H9 (cell line): ENCODE measurements around the gene CCSER2. TPM values are rescaled to one million over a fixed set of nuclear protein-coding genes. Genes with fewer than 3 reads are reported as not detected.

Experiments
- DNase-seq: peaks from one replicate; pipeline ENCODE4 v3.0.0-alpha.2; 2017
- H2AFZ ChIP-seq: one replicate; pipeline ENCODE4 v1.6.1; 2013; ENCODE audit warnings: mild to moderate bottlenecking, low read length, control low read depth, moderate library complexity
- H2AK5ac ChIP-seq: 2 replicates; pipeline ENCODE4 v1.6.1; 2013; ENCODE audit warnings: low read length, control low read depth, mixed read lengths; ENCODE audit not compliant: insufficient read length
- H2BK120ac ChIP-seq: one replicate; pipeline ENCODE4 v1.6.1; 2013; ENCODE audit warnings: low read depth, mild to moderate bottlenecking, low read length, control low read depth, inconsistent platforms; ENCODE audit not compliant: poor library complexity, severe bottlenecking
- H2BK12ac ChIP-seq: 2 replicates; pipeline ENCODE4 v1.6.1; 2013; ENCODE audit warnings: low read length, control low read depth, mixed read lengths, low read depth; ENCODE audit not compliant: insufficient read length
- H2BK15ac ChIP-seq: 2 replicates; pipeline ENCODE4 v1.6.1; 2013; ENCODE audit warnings: low read depth, low read length, control low read depth
- H2BK20ac ChIP-seq: one replicate; pipeline ENCODE4 v1.6.1; 2013; ENCODE audit warnings: low read depth, mild to moderate bottlenecking, low read length, control low read depth, inconsistent platforms; ENCODE audit not compliant: poor library complexity, severe bottlenecking
- H2BK5ac ChIP-seq: 2 replicates; pipeline ENCODE4 v1.6.1; 2013; ENCODE audit warnings: low read length, control low read depth, mixed read lengths; ENCODE audit not compliant: insufficient read length
- H3K14ac ChIP-seq: 2 replicates; pipeline ENCODE4 v1.6.1; 2013; ENCODE audit warnings: low read length, control low read depth; ENCODE audit not compliant: insufficient read depth
- H3K18ac ChIP-seq: 2 replicates; pipeline ENCODE4 v1.6.1; 2013; ENCODE audit warnings: low read depth, mild to moderate bottlenecking, mixed read lengths, low read length, control low read depth; ENCODE audit not compliant: insufficient read length
- H3K23ac ChIP-seq: 2 replicates; pipeline ENCODE4 v1.6.1; 2013; ENCODE audit warnings: low read length, control low read depth, mixed read lengths, low read depth; ENCODE audit not compliant: insufficient read length
- H3K23me2 ChIP-seq: 2 replicates; pipeline ENCODE4 v1.6.1; 2013; ENCODE audit warnings: low read depth, mild to moderate bottlenecking, mixed read lengths, low read length, control low read depth; ENCODE audit not compliant: insufficient read length, poor library complexity, severe bottlenecking
- H3K27ac ChIP-seq: 2 replicates; pipeline ENCODE4 v1.5.1; 2013; ENCODE audit warnings: low read length, control low read depth, mixed read lengths, low read depth; ENCODE audit not compliant: insufficient read length
- H3K27me3 ChIP-seq: 2 replicates; pipeline ENCODE4 v1.6.1; 2013; ENCODE audit warnings: low read length, control low read depth, inconsistent platforms; ENCODE audit not compliant: insufficient read depth
- H3K4ac ChIP-seq: 2 replicates; pipeline ENCODE4 v1.6.1; 2013; ENCODE audit warnings: low read depth, mild to moderate bottlenecking, control low read depth, inconsistent platforms, low read length, moderate library complexity
- H3K4me1 ChIP-seq: 2 replicates; pipeline ENCODE4 v1.6.1; 2013; ENCODE audit warnings: low read length, control low read depth, inconsistent platforms; ENCODE audit not compliant: insufficient read depth
- H3K4me2 ChIP-seq: 2 replicates; pipeline ENCODE4 v1.6.1; 2013; ENCODE audit warnings: low read length, control low read depth, mixed read lengths; ENCODE audit not compliant: insufficient read length, insufficient read depth
- H3K56ac ChIP-seq: 2 replicates; pipeline ENCODE4 v1.6.1; 2013; ENCODE audit warnings: low read depth, mild to moderate bottlenecking, mixed read lengths, low read length, control low read depth; ENCODE audit not compliant: insufficient read length
- H3K79me1 ChIP-seq: 2 replicates; pipeline ENCODE4 v1.6.1; 2013; ENCODE audit warnings: low read depth, mild to moderate bottlenecking, moderate library complexity, low read length, control low read depth, inconsistent platforms; ENCODE audit not compliant: insufficient read depth, poor library complexity, severe bottlenecking
- H3K79me2 ChIP-seq: 2 replicates; pipeline ENCODE4 v1.6.1; 2013; ENCODE audit warnings: low read length, control low read depth, inconsistent platforms; ENCODE audit not compliant: insufficient read depth
- H3K9ac ChIP-seq: 2 replicates; pipeline ENCODE4 v1.6.1; 2013; ENCODE audit warnings: low read length, control low read depth, mixed read lengths; ENCODE audit not compliant: insufficient read length; ENCODE audit errors: extremely low read depth
- H3K9me3 ChIP-seq: one replicate; pipeline ENCODE4 v1.6.1; 2013; ENCODE audit warnings: low read depth, low read length, inconsistent platforms; ENCODE audit not compliant: control insufficient read depth
- H3T11ph ChIP-seq: one replicate; pipeline ENCODE4 v1.6.1; 2013; ENCODE audit warnings: mild to moderate bottlenecking, low read length, control low read depth, inconsistent platforms
- H4K20me1 ChIP-seq: one replicate; pipeline ENCODE4 v1.6.1; 2013; ENCODE audit not compliant: control insufficient read depth, insufficient read length, insufficient read depth
- H4K5ac ChIP-seq: 2 replicates; pipeline ENCODE4 v1.6.1; 2013; ENCODE audit warnings: low read depth, mild to moderate bottlenecking, mixed read lengths, low read length, control low read depth; ENCODE audit not compliant: insufficient read length
- H4K8ac ChIP-seq: replicated peaks from 2 replicates; pipeline ENCODE4 v1.6.1; 2013; ENCODE audit warnings: low read length, control low read depth, mixed read lengths, low read depth; ENCODE audit not compliant: insufficient read length
- H4K91ac ChIP-seq: 2 replicates; pipeline ENCODE4 v1.6.1; 2013; ENCODE audit warnings: low read depth, mild to moderate bottlenecking, moderate library complexity, mixed read lengths, low read length, control low read depth; ENCODE audit not compliant: insufficient read length
- H3K27ac Mint-ChIP-seq, 3 experiments: 2 replicates in 2 of 3; 3 replicates in 1 of 3; pipeline ENCODE4 v1.8.0; 2020 to 2021; ENCODE audit warnings: mixed read lengths in 3 of 3, mild to moderate bottlenecking in 1 of 3, moderate library complexity in 1 of 3
- H3K27me3 Mint-ChIP-seq: 2 replicates; pipeline ENCODE4 v1.8.0; 2021; ENCODE audit warnings: low read depth, mild to moderate bottlenecking, moderate library complexity, mixed read lengths
- H3K36me3 Mint-ChIP-seq, 3 experiments: 2 replicates in 2 of 3; 3 replicates in 1 of 3; pipeline ENCODE4 v1.8.0; 2020 to 2021; ENCODE audit warnings: low read depth in 3 of 3, mixed read lengths in 3 of 3; ENCODE audit not compliant: insufficient read depth in 1 of 3
- H3K4me1 Mint-ChIP-seq, 2 experiments: 2 replicates each; pipeline ENCODE4 v1.8.0; 2020; ENCODE audit warnings: mixed read lengths in 2 of 2
- H3K4me3 Mint-ChIP-seq, 2 experiments: 2 replicates in 1 of 2; 3 replicates in 1 of 2; pipeline ENCODE4 v1.8.0; 2020 to 2021; ENCODE audit warnings: mild to moderate bottlenecking in 2 of 2, mixed read lengths in 2 of 2, moderate library complexity in 1 of 2
- H3K9me3 Mint-ChIP-seq, 2 experiments: 2 replicates in 1 of 2; 3 replicates in 1 of 2; pipeline ENCODE4 v1.8.0; 2020; ENCODE audit warnings: mild to moderate bottlenecking in 2 of 2, mixed read lengths in 2 of 2, moderate library complexity in 1 of 2
- CTCF ChIP-seq: fragments of 200-600 bp; sonication (generic); conservative IDR thresholded peaks from 3 replicates; pipeline ENCODE4 v1.8.0; 2021; ENCODE audit warnings: antibody characterized with exemption, mild to moderate bottlenecking
- WGBS: extraction: QIAGEN DNeasy Blood & Tissue Kit; methylation state at CpG from one replicate; pipeline ENCODE4 v1.1.7; 2013; ENCODE audit warnings: missing lambda C conversion rate, low lambda C conversion rate, mixed read lengths; ENCODE audit not compliant: insufficient read length; ENCODE audit errors: extremely low coverage; 5-methylcytosine and 5-hydroxymethylcytosine counted together
- total RNA-seq: library from RNA; stranded (reverse); gene quantifications from 2 replicates; pipeline ENCODE4 v1.2.1, GENCODE V29; 2021

The CCSER2 gene
- total RNA-seq, 1 experiment from 2014 or later = 22.2 TPM

- 0 out of 2 replicates have a peak, but pooled peaks cover 2% of the 10 kb centered on the region for H3K4me1 ChIP-seq
- H3K4me2 ChIP-seq = no peak overlapping the region
- H3K27me3 ChIP-seq = no peaks in the 10 kb centered on the region
- no peaks in the 10 kb centered on the region for H3K27me3 Mint-ChIP-seq
- H3K79me2 ChIP-seq = peaks cover 3% of the 10 kb centered on the region; the same call in 1 of the 2 replicates
- H3K4ac ChIP-seq = no peak overlapping the region
- no peaks in the 10 kb centered on the region for H3K79me1 ChIP-seq
- H4K5ac ChIP-seq = no peak overlapping the region
- no peak overlapping the region for H2AFZ ChIP-seq
- H4K8ac ChIP-seq = no peak overlapping the region
- no peak overlapping the region for H3T11ph ChIP-seq
- WGBS = no CpG with 5 or more reads among the region's 2 CpGs
- H2BK20ac ChIP-seq = no peak overlapping the region
- H3K23ac ChIP-seq = no peak overlapping the region
- H3K27ac Mint-ChIP-seq = no peak overlapping the region
- TF ChIP-seq CTCF = no peak
- no peak overlapping the region for H2BK15ac ChIP-seq
- H4K91ac ChIP-seq = no peak overlapping the region
- H4K20me1 ChIP-seq = no peaks in the 10 kb centered on the region
- DNase-seq = no peak
- peaks cover 8 to 9% of the 10 kb centered on the region in 2 experiments for H3K4me1 Mint-ChIP-seq
- no peaks in the 10 kb centered on the region for H3K9me3 ChIP-seq
- H2BK120ac ChIP-seq = no peak overlapping the region
- peaks cover 0 to 21% (median 13%) of the 10 kb centered on the region in 3 experiments; a peak in 5 of 7 replicates for H3K36me3 Mint-ChIP-seq
- no peak overlapping the region for H2BK5ac ChIP-seq
- no peaks in the 10 kb centered on the region for H3K23me2 ChIP-seq
- no peak overlapping the region for H3K4me3 Mint-ChIP-seq
- H3K18ac ChIP-seq = no peak overlapping the region
- H2BK12ac ChIP-seq = no peak overlapping the region
- no peak overlapping the region for H3K9ac ChIP-seq
- no peak overlapping the region for H3K56ac ChIP-seq
- no peak overlapping the region for H3K14ac ChIP-seq
- H3K27ac ChIP-seq = no peak overlapping the region
- no peaks in the 10 kb centered on the region for H3K9me3 Mint-ChIP-seq
- no peak overlapping the region for H2AK5ac ChIP-seq
Observed at GRCh38 chr10:84371944-84372343, 43.6 kb downstream of the CCSER2 start.
